HEK293 (cell line): ENCODE data around the gene SMIM38.

Experiments used
- PRDM1 ChIP-seq: fragments of 450-650 bp; formaldehyde crosslinking; IDR thresholded peaks from 2 replicates; pipeline ENCODE4; 2016; ENCODE audit warnings: missing biosample characterization, missing genetic modification characterization
- TRIM28 ChIP-seq: IDR thresholded peaks from 2 replicates; pipeline ENCODE4 v1.6.1; 2011; ENCODE audit warnings: low read length, control low read depth, borderline replicate concordance
- ZBTB1 ChIP-seq: fragments of 450-650 bp; formaldehyde crosslinking; IDR thresholded peaks from 2 replicates; pipeline ENCODE4 v1.5.1; 2016; ENCODE audit warnings: missing biosample characterization, missing genetic modification characterization
- ZNF112 ChIP-seq: fragments of 450-650 bp; formaldehyde crosslinking; IDR thresholded peaks from 2 replicates; pipeline ENCODE4 v1.5.0; 2017; ENCODE audit warnings: missing biosample characterization, missing genetic modification characterization
- ZNF121 ChIP-seq: fragments of 450-650 bp; formaldehyde crosslinking; IDR thresholded peaks from 2 replicates; pipeline ENCODE4 v1.5.1; 2016; ENCODE audit warnings: missing biosample characterization, missing genetic modification characterization
- ZNF155 ChIP-seq: fragments of 450-650 bp; formaldehyde crosslinking; IDR thresholded peaks from 2 replicates; pipeline ENCODE4 v1.5.1; 2016; ENCODE audit warnings: missing biosample characterization, missing genetic modification characterization
- ZNF169 ChIP-seq: fragments of 450-650 bp; formaldehyde crosslinking; IDR thresholded peaks from 2 replicates; pipeline ENCODE4 v1.5.1; 2016; ENCODE audit warnings: missing biosample characterization, missing genetic modification characterization
- ZNF202 ChIP-seq: fragments of 450-650 bp; formaldehyde crosslinking; IDR thresholded peaks from 2 replicates; pipeline ENCODE4 v1.5.1; 2016; ENCODE audit warnings: missing biosample characterization, missing genetic modification characterization, borderline replicate concordance
- ZNF311 ChIP-seq: fragments of 450-650 bp; formaldehyde crosslinking; IDR thresholded peaks from 2 replicates; pipeline ENCODE4 v1.5.1; 2017; ENCODE audit warnings: missing biosample characterization, missing genetic modification characterization, borderline replicate concordance
- ZNF335 ChIP-seq: fragments of 450-650 bp; formaldehyde crosslinking; conservative IDR thresholded peaks from 2 replicates; pipeline ENCODE4 v1.5.1; 2016; ENCODE audit warnings: missing biosample characterization, missing genetic modification characterization
- ZNF391 ChIP-seq: fragments of 450-650 bp; formaldehyde crosslinking; IDR thresholded peaks from 2 replicates; pipeline ENCODE4 v1.5.1; 2016; ENCODE audit warnings: low read depth, missing biosample characterization, missing genetic modification characterization, borderline replicate concordance
- ZNF404 ChIP-seq: fragments of 450-650 bp; formaldehyde crosslinking; IDR thresholded peaks from 2 replicates; pipeline ENCODE4 v1.5.1; 2017; ENCODE audit warnings: missing biosample characterization, missing genetic modification characterization
- ZNF48 ChIP-seq: fragments of 450-650 bp; formaldehyde crosslinking; IDR thresholded peaks from 2 replicates; pipeline ENCODE4 v1.5.1; 2016; ENCODE audit warnings: missing biosample characterization, missing genetic modification characterization
- ZNF560 ChIP-seq: fragments of 450-650 bp; formaldehyde crosslinking; IDR thresholded peaks from 2 replicates; pipeline ENCODE4 v1.5.1; 2017; ENCODE audit warnings: missing biosample characterization, missing genetic modification characterization, borderline replicate concordance
- ZNF585B ChIP-seq: fragments of 450-650 bp; formaldehyde crosslinking; IDR thresholded peaks from 2 replicates; pipeline ENCODE4 v1.5.1; 2016; ENCODE audit warnings: missing biosample characterization, missing genetic modification characterization
- ZNF654 ChIP-seq: fragments of 450-650 bp; formaldehyde crosslinking; IDR thresholded peaks from 2 replicates; pipeline ENCODE4 v1.5.1; 2016; ENCODE audit warnings: low read depth, missing biosample characterization, missing genetic modification characterization
- ZNF76 ChIP-seq: fragments of 450-650 bp; formaldehyde crosslinking; IDR thresholded peaks from 2 replicates; pipeline ENCODE4; 2016; ENCODE audit warnings: low read depth, missing biosample characterization, missing genetic modification characterization, borderline replicate concordance
- ZNF785 ChIP-seq: fragments of 450-650 bp; formaldehyde crosslinking; IDR thresholded peaks from 2 replicates; pipeline ENCODE4 v1.5.1; 2016; ENCODE audit warnings: missing biosample characterization, missing genetic modification characterization
- ZNF843 ChIP-seq: fragments of 450-650 bp; formaldehyde crosslinking; IDR thresholded peaks from 2 replicates; pipeline ENCODE4 v1.5.1; 2016; ENCODE audit warnings: missing biosample characterization, missing genetic modification characterization
- ZXDB ChIP-seq: fragments of 450-650 bp; formaldehyde crosslinking; IDR thresholded peaks from 2 replicates; pipeline ENCODE4 v1.5.1; 2016; ENCODE audit warnings: missing biosample characterization, missing genetic modification characterization
- TF ChIP-seq, protein P1 (sequence below): fragments of 450-650 bp; formaldehyde crosslinking; optimal IDR thresholded peaks from 2 replicates; pipeline ENCODE3; 2016; ENCODE audit warnings: missing biosample characterization, mild to moderate bottlenecking, missing genetic modification characterization
- TF ChIP-seq, protein P2 (sequence below): fragments of 450-650 bp; formaldehyde crosslinking; IDR thresholded peaks from 2 replicates; pipeline ENCODE4 v1.5.0; 2017; ENCODE audit warnings: missing biosample characterization, missing genetic modification characterization, borderline replicate concordance
- TF ChIP-seq, protein P3 (sequence below): fragments of 450-650 bp; formaldehyde crosslinking; IDR thresholded peaks from 2 replicates; pipeline ENCODE4 v1.5.1; 2017; ENCODE audit warnings: missing biosample characterization, missing genetic modification characterization
- TF ChIP-seq, protein P4 (sequence below): sonication (generic); formaldehyde crosslinking; IDR thresholded peaks from 2 replicates; pipeline ENCODE4 v1.8.1; 2022; ENCODE audit warnings: mild to moderate bottlenecking, moderate library complexity, missing genetic modification reagents
- TF ChIP-seq, protein P5 (sequence below): fragments of 450-650 bp; formaldehyde crosslinking; IDR thresholded peaks from 2 replicates; pipeline ENCODE4 v1.5.1; 2016; ENCODE audit warnings: missing biosample characterization, missing genetic modification characterization, low read depth
- TF ChIP-seq, protein P6 (sequence below): fragments of 450-650 bp; formaldehyde crosslinking; IDR thresholded peaks from 2 replicates; pipeline ENCODE4 v1.5.1; 2016; ENCODE audit warnings: missing biosample characterization, missing genetic modification characterization
- TF ChIP-seq, protein P7 (sequence below): fragments of 450-650 bp; formaldehyde crosslinking; IDR thresholded peaks from 2 replicates; pipeline ENCODE4 v1.5.1; 2017; ENCODE audit warnings: missing biosample characterization, missing genetic modification characterization

Gene SMIM38

DNA sequence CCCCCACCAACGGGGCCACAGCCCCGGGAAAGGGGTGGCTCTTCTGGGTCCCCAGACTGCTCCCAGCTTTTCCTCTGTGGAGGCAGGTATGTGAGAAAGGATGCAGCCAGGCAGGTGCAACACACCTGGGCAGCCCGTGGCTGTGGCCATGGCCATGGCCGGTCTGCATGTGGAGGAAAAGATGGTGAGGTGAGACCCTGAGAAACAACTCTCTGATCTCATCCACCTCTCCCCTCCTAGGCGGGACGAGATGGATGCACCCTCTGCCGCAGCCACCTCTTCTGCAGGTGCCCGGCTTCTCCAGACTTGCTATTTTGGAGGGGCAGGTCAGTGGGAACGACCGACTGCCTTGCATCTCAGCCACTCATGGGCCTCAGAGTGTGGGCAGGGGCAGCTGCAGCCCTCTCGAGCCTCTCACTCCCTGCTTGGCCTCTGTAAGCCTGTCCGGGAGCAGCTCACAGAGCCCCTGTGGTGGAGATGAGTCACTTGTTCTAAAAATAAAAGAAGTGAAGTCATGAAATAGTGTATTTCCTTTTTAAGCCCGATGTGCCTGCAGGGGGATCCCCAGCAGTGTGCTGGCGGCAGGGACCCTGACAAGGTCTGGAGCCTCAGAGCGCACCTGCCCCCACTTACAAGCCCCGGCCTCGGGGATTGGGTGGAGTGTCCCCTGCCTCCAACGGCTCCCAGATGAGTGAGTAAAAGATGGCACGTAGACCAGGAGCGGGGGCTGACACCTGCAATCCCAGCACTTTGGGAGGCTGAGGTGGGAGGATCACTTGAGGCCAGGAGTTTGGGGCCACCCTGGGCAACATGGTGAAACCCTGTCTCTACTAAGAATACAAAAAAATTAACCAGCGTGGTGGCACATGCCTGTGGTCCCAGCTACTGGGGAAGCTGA is 10.7 kb downstream of the SMIM38 start (continued):
- TF ChIP-seq, protein P1, sequence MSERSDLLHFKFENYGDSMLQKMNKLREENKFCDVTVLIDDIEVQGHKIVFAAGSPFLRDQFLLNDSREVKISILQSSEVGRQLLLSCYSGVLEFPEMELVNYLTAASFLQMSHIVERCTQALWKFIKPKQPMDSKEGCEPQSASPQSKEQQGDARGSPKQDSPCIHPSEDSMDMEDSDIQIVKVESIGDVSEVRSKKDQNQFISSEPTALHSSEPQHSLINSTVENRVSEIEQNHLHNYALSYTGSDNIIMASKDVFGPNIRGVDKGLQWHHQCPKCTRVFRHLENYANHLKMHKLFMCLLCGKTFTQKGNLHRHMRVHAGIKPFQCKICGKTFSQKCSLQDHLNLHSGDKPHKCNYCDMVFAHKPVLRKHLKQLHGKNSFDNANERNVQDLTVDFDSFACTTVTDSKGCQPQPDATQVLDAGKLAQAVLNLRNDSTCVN: no peak
- TF ChIP-seq, protein P2, sequence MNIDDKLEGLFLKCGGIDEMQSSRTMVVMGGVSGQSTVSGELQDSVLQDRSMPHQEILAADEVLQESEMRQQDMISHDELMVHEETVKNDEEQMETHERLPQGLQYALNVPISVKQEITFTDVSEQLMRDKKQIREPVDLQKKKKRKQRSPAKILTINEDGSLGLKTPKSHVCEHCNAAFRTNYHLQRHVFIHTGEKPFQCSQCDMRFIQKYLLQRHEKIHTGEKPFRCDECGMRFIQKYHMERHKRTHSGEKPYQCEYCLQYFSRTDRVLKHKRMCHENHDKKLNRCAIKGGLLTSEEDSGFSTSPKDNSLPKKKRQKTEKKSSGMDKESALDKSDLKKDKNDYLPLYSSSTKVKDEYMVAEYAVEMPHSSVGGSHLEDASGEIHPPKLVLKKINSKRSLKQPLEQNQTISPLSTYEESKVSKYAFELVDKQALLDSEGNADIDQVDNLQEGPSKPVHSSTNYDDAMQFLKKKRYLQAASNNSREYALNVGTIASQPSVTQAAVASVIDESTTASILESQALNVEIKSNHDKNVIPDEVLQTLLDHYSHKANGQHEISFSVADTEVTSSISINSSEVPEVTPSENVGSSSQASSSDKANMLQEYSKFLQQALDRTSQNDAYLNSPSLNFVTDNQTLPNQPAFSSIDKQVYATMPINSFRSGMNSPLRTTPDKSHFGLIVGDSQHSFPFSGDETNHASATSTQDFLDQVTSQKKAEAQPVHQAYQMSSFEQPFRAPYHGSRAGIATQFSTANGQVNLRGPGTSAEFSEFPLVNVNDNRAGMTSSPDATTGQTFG (tag by site-specific recombination): no peak
- TF ChIP-seq ZBTB1 (tag by site-specific recombination) (no peak), ZNF391 (no peak), ZNF112 (no peak), ZNF76 (tag by site-specific recombination) (no peak), ZNF155 (tag by site-specific recombination) (no peak), ZNF169 (tag by site-specific recombination) (no peak), ZXDB (tag by site-specific recombination) (no peak; the same call in 1 of the 2 replicates), TRIM28 (no peak), ZNF654 (tag by site-specific recombination) (no peak), ZNF843 (tag by site-specific recombination) (no peak), ZNF785 (tag by site-specific recombination) (no peak), ZNF335 (tag by site-specific recombination) (no peak), PRDM1 (no peak), ZNF311 (tag by site-specific recombination) (no peak), ZNF560 (tag by site-specific recombination) (no peak), ZNF585B (no peak), ZNF48 (tag by site-specific recombination) (no peak), ZNF202 (tag by site-specific recombination) (no peak), ZNF121 (tag by site-specific recombination) (no peak), ZNF404 (tag by site-specific recombination) (no peak)
- TF ChIP-seq, protein P3, sequence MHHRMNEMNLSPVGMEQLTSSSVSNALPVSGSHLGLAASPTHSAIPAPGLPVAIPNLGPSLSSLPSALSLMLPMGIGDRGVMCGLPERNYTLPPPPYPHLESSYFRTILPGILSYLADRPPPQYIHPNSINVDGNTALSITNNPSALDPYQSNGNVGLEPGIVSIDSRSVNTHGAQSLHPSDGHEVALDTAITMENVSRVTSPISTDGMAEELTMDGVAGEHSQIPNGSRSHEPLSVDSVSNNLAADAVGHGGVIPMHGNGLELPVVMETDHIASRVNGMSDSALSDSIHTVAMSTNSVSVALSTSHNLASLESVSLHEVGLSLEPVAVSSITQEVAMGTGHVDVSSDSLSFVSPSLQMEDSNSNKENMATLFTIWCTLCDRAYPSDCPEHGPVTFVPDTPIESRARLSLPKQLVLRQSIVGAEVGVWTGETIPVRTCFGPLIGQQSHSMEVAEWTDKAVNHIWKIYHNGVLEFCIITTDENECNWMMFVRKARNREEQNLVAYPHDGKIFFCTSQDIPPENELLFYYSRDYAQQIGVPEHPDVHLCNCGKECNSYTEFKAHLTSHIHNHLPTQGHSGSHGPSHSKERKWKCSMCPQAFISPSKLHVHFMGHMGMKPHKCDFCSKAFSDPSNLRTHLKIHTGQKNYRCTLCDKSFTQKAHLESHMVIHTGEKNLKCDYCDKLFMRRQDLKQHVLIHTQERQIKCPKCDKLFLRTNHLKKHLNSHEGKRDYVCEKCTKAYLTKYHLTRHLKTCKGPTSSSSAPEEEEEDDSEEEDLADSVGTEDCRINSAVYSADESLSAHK: no peak
- TF ChIP-seq, protein P4, sequence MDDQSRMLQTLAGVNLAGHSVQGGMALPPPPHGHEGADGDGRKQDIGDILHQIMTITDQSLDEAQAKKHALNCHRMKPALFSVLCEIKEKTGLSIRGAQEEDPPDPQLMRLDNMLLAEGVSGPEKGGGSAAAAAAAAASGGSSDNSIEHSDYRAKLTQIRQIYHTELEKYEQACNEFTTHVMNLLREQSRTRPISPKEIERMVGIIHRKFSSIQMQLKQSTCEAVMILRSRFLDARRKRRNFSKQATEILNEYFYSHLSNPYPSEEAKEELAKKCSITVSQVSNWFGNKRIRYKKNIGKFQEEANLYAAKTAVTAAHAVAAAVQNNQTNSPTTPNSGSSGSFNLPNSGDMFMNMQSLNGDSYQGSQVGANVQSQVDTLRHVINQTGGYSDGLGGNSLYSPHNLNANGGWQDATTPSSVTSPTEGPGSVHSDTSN (CRISPR knock-in tag): no peak
- TF ChIP-seq, protein P5, sequence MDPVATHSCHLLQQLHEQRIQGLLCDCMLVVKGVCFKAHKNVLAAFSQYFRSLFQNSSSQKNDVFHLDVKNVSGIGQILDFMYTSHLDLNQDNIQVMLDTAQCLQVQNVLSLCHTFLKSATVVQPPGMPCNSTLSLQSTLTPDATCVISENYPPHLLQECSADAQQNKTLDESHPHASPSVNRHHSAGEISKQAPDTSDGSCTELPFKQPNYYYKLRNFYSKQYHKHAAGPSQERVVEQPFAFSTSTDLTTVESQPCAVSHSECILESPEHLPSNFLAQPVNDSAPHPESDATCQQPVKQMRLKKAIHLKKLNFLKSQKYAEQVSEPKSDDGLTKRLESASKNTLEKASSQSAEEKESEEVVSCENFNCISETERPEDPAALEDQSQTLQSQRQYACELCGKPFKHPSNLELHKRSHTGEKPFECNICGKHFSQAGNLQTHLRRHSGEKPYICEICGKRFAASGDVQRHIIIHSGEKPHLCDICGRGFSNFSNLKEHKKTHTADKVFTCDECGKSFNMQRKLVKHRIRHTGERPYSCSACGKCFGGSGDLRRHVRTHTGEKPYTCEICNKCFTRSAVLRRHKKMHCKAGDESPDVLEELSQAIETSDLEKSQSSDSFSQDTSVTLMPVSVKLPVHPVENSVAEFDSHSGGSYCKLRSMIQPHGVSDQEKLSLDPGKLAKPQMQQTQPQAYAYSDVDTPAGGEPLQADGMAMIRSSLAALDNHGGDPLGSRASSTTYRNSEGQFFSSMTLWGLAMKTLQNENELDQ (tag by site-specific recombination): no peak
- TF ChIP-seq, protein P6, sequence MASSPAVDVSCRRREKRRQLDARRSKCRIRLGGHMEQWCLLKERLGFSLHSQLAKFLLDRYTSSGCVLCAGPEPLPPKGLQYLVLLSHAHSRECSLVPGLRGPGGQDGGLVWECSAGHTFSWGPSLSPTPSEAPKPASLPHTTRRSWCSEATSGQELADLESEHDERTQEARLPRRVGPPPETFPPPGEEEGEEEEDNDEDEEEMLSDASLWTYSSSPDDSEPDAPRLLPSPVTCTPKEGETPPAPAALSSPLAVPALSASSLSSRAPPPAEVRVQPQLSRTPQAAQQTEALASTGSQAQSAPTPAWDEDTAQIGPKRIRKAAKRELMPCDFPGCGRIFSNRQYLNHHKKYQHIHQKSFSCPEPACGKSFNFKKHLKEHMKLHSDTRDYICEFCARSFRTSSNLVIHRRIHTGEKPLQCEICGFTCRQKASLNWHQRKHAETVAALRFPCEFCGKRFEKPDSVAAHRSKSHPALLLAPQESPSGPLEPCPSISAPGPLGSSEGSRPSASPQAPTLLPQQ (tag by site-specific recombination): peak; percentile 93
- TF ChIP-seq, protein P7, sequence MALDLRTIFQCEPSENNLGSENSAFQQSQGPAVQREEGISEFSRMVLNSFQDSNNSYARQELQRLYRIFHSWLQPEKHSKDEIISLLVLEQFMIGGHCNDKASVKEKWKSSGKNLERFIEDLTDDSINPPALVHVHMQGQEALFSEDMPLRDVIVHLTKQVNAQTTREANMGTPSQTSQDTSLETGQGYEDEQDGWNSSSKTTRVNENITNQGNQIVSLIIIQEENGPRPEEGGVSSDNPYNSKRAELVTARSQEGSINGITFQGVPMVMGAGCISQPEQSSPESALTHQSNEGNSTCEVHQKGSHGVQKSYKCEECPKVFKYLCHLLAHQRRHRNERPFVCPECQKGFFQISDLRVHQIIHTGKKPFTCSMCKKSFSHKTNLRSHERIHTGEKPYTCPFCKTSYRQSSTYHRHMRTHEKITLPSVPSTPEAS (tag by site-specific recombination): no peak
